HL-60 (cell line): ENCODE measurements around the gene ABCC1.

Experiments used
- DNase-seq, 2 experiments: peaks; one replicate each; pipeline ENCODE4 v3.0.0-alpha.2; 2010 to 2020; ENCODE audit warnings: low read depth in 1 of 2, low spot score in 1 of 2
- H3K27ac ChIP-seq: fragments of 250-450 bp; sonication (Bioruptor Pico); replicated peaks from 2 replicates; pipeline ENCODE4 v1.5.1; 2020; ENCODE audit warnings: mild to moderate bottlenecking, moderate library complexity
- H3K27me3 ChIP-seq: fragments of 250-450 bp; sonication (Bioruptor Pico); 2 replicates; pipeline ENCODE4 v1.5.1; 2021; ENCODE audit warnings: mild to moderate bottlenecking, moderate library complexity; ENCODE audit not compliant: insufficient read depth, poor library complexity, severe bottlenecking
- H3K4me3 ChIP-seq: replicated peaks from 2 replicates; pipeline ENCODE4 v1.5.1; 2011; ENCODE audit warnings: mild to moderate bottlenecking, control low read depth, low read length; ENCODE audit not compliant: insufficient read depth
- GABPA ChIP-seq: IDR thresholded peaks from 2 replicates; pipeline ENCODE4 v1.6.1; 2012; ENCODE audit warnings: low read depth
- POLR2AphosphoS5 ChIP-seq: IDR thresholded peaks from 2 replicates; pipeline ENCODE4 v1.6.1; 2012; ENCODE audit warnings: low read depth
- SPI1 ChIP-seq: IDR thresholded peaks from 2 replicates; pipeline ENCODE4 v1.6.1; 2012; ENCODE audit warnings: low read depth, mild to moderate bottlenecking, borderline replicate concordance
- TF ChIP-seq, protein P1 (sequence below): IDR thresholded peaks from one replicate; pipeline ENCODE4 v1.5.1; 2011; ENCODE audit warnings: low read length, control low read depth, inconsistent platforms; ENCODE audit not compliant: insufficient read depth
- TF ChIP-seq, protein P2 (sequence below): IDR thresholded peaks from 2 replicates; pipeline ENCODE4 v1.6.1; 2012; ENCODE audit warnings: low read depth; ENCODE audit not compliant: insufficient replicate concordance

ABCC1 gene

DNA sequence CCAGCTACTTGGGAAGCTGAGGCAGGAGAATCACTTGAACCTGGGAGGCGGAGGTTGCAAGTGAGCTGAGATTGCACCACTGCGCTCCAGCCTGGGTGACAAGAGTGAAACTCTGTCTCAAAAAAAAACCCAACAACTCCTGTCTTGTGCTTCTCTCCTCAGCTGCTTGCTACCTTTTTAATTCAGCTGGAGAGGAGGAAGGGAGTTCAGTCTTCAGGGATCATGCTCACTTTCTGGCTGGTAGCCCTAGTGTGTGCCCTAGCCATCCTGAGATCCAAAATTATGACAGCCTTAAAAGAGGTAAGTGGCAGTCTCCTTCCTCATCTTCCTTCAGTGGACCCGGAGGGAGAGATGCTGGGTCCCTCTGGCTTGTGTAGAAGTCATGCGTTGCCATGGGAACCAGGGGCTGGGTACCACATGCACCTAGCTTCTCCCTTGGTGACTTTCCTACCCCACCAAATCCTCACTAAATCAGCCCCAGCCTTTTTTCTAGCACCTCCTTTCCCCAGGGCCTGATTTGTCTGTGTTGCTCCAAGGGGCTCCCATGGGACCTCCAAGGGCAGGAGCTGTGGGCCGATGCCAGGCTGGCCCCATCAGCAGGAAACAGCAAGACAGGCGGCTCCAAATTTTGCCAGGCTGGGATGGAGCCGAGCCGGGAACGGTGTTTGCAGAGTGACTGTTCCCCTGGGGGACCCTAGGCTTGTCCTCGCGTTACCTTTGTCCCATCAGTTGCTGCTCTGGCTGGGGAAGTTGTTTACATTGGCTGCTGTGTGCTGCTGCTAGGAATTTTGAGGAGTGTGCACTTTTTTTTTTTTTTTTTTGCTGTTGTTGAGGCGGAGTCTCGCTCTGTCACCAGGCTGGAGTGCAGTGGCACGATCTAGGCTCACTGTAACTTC, 65.2 kb downstream of the ABCC1 start:
- H3K4me3 ChIP-seq: no peak overlapping the region
- no peak for DNase-seq
- no peaks in the 10 kb centered on the region for H3K27me3 ChIP-seq
- TF ChIP-seq GABPA (no peak), SPI1 (no peak), POLR2AphosphoS5 (no peak)
- TF ChIP-seq, protein P1, sequence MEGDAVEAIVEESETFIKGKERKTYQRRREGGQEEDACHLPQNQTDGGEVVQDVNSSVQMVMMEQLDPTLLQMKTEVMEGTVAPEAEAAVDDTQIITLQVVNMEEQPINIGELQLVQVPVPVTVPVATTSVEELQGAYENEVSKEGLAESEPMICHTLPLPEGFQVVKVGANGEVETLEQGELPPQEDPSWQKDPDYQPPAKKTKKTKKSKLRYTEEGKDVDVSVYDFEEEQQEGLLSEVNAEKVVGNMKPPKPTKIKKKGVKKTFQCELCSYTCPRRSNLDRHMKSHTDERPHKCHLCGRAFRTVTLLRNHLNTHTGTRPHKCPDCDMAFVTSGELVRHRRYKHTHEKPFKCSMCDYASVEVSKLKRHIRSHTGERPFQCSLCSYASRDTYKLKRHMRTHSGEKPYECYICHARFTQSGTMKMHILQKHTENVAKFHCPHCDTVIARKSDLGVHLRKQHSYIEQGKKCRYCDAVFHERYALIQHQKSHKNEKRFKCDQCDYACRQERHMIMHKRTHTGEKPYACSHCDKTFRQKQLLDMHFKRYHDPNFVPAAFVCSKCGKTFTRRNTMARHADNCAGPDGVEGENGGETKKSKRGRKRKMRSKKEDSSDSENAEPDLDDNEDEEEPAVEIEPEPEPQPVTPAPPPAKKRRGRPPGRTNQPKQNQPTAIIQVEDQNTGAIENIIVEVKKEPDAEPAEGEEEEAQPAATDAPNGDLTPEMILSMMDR: no peak
- H3K27ac ChIP-seq: no peak overlapping the region

DNA sequence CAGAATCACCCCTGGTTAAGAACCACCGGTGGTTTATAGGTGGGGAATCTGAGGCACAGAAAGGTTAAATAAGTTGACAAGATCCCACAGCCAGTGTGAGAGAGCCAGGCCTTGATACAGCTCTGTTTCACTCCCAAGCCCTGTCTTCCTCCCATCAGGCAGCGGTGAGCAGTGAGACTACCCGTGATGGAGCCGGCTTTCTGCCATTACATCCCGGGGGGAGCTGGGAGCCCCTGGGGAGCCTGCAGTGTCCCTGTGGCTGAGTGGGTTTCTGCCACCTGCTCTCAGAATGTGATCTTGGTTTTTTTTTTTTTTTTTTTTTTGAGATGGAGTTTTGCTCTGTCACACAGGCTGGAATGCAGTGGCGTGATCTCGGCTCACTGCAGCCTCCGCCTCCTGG, 66.4 kb downstream of the ABCC1 start:
- H3K4me3 ChIP-seq: no peak overlapping the region
- no peak for TF ChIP-seq GABPA
- TF ChIP-seq, protein P2, sequence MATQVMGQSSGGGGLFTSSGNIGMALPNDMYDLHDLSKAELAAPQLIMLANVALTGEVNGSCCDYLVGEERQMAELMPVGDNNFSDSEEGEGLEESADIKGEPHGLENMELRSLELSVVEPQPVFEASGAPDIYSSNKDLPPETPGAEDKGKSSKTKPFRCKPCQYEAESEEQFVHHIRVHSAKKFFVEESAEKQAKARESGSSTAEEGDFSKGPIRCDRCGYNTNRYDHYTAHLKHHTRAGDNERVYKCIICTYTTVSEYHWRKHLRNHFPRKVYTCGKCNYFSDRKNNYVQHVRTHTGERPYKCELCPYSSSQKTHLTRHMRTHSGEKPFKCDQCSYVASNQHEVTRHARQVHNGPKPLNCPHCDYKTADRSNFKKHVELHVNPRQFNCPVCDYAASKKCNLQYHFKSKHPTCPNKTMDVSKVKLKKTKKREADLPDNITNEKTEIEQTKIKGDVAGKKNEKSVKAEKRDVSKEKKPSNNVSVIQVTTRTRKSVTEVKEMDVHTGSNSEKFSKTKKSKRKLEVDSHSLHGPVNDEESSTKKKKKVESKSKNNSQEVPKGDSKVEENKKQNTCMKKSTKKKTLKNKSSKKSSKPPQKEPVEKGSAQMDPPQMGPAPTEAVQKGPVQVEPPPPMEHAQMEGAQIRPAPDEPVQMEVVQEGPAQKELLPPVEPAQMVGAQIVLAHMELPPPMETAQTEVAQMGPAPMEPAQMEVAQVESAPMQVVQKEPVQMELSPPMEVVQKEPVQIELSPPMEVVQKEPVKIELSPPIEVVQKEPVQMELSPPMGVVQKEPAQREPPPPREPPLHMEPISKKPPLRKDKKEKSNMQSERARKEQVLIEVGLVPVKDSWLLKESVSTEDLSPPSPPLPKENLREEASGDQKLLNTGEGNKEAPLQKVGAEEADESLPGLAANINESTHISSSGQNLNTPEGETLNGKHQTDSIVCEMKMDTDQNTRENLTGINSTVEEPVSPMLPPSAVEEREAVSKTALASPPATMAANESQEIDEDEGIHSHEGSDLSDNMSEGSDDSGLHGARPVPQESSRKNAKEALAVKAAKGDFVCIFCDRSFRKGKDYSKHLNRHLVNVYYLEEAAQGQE: no peak
- TF ChIP-seq POLR2AphosphoS5: no peak
- no peak for TF ChIP-seq SPI1
- no peaks in the 10 kb centered on the region for H3K27me3 ChIP-seq
- no peak overlapping the region for H3K27ac ChIP-seq
- no peak for DNase-seq

DNA sequence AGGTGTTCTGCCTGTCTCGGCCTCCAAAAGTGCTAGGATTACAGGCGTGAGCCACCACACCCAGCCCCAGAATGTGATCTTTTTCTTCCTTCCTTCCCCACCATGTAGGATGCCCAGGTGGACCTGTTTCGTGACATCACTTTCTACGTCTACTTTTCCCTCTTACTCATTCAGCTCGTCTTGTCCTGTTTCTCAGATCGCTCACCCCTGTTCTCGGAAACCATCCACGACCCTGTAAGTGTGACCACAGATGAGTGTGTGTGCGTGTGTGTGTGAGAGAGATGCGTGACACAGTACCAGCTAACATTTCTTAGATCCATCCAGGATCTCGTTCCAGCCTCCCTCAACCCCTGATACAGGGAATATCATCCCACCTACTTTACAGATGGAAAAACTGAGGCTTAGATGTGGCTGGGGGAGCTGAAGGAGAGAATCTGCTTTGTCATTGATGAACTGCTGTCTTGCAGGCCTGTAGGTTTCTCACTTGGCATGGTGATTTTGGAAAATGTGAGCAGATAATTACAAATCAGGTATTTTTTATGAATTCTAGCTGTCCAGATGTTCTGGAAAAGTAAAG, 67.1 kb downstream of the ABCC1 start:
- no peak overlapping the region for H3K27ac ChIP-seq
- no peak overlapping the region for H3K4me3 ChIP-seq
- DNase-seq: no peak
- no peaks in the 10 kb centered on the region for H3K27me3 ChIP-seq
- TF ChIP-seq POLR2AphosphoS5 (no peak), SPI1 (no peak), GABPA (no peak)
- TF ChIP-seq, protein P2: no peak
- TF ChIP-seq, protein P1: no peak

DNA sequence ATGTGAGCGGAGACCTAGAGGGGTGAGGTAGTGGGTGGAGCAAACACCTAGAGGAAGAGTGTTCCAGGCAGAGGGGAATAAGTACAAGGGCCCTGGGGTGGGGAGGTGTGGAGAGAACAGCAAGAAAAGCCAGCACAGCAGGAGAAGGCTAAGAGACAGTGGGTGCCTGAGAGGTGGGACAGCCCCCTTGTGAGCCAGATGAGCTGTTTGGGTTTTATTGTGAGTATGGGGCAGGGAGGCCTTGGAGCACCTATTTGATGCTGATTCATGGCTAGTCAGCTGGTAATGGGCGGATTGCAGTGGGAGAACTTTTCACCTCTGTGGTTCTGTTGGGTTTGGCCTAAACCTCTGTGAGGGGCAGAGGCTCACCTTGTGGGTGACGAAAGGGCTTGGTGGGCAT, 68.4 kb downstream of the ABCC1 start:
- Histone ChIP-seq H3K4me3 (no peak overlapping the region), H3K27me3 (no peaks in the 10 kb centered on the region), H3K27ac (no peak overlapping the region)
- TF ChIP-seq, protein P1: no peak
- TF ChIP-seq POLR2AphosphoS5 (no peak), SPI1 (no peak)
- TF ChIP-seq, protein P2: no peak
- no peak for DNase-seq
